Gastroesophageal sphincter (tissue), 3 donors: Measurements from ENCODE around the gene ACTN2.

Experiments
- CTCF ChIP-seq, 4 experiments: fragments of 200-600 bp in 2 of 4; fragments of 450-650 bp in 2 of 4; sonication (generic) in 1 of 4; IDR thresholded peaks; one replicate each; pipeline ENCODE4 v1.5.1; 2017 to 2019; ENCODE audit warnings: antibody characterized with exemption in 4 of 4, mild to moderate bottlenecking in 2 of 4, moderate library complexity in 2 of 4
- EP300 ChIP-seq: sonication (generic); formaldehyde crosslinking; IDR thresholded peaks from one replicate; pipeline ENCODE4 v1.6.1; 2017; ENCODE audit warnings: antibody characterized with exemption, mild to moderate bottlenecking

DNA sequence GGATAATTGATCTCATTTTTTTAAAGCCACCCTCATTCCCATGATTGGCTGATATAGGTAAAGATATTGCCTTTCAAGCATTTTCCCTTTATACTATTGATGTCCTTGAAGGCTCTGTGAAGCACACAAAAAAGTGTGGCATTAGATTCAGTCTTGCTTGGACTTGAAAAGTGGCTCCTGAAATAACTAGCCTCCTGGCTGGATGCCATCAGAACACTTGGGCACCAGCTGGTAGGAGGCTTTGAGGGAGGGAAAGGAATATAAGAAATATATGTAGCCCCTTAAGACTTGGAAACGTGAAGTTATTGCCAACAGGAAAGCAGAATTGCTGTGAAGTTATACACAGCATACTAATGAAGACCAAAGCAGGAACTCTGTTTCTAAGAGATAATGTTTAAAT lies 122.8 kb downstream of the ACTN2 start:
- TF ChIP-seq CTCF (IDR thresholded peaks at IDR 0.05), result no peak
- no peak for TF ChIP-seq EP300
